Cardiac fibroblast (primary cell): ENCODE measurements around the gene TAF4B.

Experiments
- DNase-seq, 2 donors: peaks; one replicate each; pipeline versions ENCODE4 v3.0.0 to v3.0.0-alpha.2; 2010; ENCODE audit warnings: low read depth in 2 of 2
- H3K4me3 ChIP-seq, 2 donors: replicated peaks in 1 of 2; 1 replicate in 1 of 2; 2 replicates in 1 of 2; pipeline ENCODE4 v1.5.1; 2011; ENCODE audit warnings: low read depth in 2 of 2, low read length in 2 of 2, mild to moderate bottlenecking in 2 of 2, moderate library complexity in 1 of 2
- TF ChIP-seq, protein P1 (sequence below): IDR thresholded peaks from one replicate; pipeline ENCODE4 v1.5.1; 2011; ENCODE audit warnings: low read depth, mild to moderate bottlenecking, low read length, inconsistent platforms

Gene TAF4B

DNA sequence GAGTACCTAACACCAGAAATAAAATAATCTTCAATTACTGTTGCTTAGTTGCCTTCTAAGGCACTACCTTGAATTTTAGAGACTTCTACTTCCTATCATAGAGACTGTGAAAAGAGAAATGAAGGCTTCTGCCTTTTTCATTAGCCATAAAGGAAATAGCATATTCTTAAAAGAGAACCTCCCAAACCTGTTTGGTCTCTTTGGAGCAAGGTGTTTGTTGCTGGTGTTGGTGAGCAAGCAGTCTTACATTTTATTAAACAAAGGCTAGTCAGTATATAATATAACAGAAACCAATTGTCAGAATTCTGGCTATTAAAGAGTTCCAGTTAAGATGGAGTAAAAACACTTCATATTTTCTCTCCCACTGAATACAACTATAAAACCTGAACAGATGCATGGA, 116.4 kb downstream of the TAF4B start:
- TF ChIP-seq, protein P1, sequence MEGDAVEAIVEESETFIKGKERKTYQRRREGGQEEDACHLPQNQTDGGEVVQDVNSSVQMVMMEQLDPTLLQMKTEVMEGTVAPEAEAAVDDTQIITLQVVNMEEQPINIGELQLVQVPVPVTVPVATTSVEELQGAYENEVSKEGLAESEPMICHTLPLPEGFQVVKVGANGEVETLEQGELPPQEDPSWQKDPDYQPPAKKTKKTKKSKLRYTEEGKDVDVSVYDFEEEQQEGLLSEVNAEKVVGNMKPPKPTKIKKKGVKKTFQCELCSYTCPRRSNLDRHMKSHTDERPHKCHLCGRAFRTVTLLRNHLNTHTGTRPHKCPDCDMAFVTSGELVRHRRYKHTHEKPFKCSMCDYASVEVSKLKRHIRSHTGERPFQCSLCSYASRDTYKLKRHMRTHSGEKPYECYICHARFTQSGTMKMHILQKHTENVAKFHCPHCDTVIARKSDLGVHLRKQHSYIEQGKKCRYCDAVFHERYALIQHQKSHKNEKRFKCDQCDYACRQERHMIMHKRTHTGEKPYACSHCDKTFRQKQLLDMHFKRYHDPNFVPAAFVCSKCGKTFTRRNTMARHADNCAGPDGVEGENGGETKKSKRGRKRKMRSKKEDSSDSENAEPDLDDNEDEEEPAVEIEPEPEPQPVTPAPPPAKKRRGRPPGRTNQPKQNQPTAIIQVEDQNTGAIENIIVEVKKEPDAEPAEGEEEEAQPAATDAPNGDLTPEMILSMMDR = no peak
- DNase-seq = no peak
- H3K4me3 ChIP-seq = no peak overlapping the region

DNA sequence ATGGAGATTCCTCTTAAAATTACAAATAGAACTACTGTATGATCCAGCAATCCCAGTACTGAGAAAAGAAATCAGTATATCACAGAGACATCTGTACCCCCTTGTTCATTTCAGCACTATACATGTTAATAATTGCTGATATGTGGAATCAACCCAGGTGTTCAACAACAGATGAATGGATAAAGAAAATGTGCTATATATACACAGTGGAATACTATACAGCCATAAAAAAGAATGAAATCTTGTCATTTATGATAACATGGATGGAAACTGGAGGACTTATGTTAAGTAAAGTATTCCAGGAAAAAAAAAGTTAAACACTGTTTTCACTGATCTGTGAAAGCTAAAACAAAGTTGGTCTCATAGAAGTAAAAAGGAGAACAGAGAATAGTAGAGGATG, 124.7 kb downstream of the TAF4B start:
- no peak for DNase-seq
- no peak overlapping the region for H3K4me3 ChIP-seq
- TF ChIP-seq, protein P1 = no peak

DNA sequence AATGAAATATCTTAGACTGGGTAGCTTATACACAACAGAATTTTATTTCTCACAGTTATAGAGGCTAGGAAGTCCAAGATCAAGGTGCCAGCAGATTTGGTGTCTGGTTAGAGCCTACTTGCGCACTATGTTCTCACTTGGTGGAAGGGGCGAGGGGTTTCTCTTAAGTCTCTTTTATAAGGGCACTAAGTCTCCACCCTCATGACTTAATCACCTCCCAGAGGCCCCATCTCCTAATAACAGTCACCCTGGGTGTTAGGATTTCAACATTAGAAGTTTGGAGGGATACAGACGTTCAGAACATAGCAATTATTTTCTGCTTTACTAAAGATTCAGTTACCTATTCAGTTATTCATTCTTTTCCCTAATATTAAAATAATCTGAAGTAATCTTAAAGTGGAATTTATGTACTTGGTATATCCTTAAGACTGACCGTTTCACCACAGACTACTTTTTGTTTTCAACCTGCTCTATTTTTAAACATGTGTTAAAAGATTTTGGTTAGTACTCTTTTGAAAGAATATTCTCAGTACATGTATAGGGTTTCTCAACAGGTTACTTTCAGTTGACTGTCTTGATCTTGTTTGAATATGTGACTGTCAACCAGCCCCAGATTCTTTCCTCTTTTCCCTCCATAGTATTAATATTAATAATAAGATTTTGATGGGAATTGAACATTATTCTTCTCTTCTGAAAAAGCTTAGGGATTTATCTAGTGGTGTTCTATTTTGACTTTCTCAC, 130.0 kb downstream of the TAF4B start:
- DNase-seq = no peak
- H3K4me3 ChIP-seq = no peak overlapping the region
- TF ChIP-seq, protein P1 = no peak

DNA sequence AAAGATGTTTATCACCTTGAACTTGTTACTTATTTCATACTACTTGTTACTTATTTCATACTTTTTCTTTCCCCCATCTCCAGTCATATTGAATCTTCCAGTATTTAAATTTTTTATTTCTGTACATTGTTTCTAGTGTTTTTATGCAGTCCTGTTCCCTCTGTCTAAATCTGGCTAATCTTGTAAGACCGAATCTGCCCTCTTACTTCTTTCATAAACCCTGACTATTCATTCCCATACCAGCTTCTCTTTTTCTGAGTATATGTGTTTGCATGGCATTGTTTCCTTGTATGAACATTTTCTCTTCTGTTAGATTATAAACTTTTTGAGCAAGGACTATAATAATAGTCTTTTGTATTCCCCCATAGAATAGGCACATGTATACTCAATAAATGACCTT, 131.7 kb downstream of the TAF4B start:
- no peak for DNase-seq
- TF ChIP-seq, protein P1 = no peak
- no peak overlapping the region for H3K4me3 ChIP-seq

DNA sequence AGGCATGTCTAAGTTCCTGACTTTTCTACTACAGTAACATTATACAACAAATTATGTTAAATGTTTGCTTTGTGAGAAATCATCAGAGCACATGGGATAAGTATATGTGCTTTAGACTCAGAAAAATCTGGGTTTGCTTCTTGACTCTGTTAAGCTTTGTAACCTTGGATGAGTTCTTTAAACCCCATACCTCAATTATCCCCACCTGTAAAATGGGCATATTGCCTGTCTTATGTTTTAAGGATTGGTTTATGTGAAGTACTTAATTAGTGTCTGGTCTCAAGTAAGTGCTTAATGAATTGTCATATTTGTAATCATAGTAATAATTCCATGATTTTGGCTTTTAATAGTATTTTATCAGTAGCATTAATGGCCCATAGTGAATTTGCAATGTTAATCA, 135.8 kb downstream of the TAF4B start:
- no peak for DNase-seq
- no peak overlapping the region for H3K4me3 ChIP-seq
- TF ChIP-seq, protein P1 = no peak

DNA sequence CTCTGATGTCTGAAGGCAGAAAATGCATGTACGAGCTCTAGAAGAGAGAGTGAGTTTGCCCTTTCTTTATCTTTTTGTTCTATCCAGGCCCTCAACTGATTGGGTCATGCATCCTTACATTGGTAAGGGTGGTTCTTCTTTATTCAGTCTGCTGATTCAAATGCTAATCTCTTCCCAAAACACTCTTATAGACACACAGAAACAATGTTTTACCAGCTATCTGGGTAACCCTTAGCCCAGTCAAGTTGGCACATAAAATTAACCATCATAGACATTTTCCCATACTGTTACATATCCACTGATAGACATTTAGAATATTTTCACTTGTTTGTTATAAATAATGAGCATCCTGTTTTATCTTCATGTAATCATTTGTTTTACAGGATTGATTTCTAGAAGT, 141.2 kb downstream of the TAF4B start:
- DNase-seq = no peak
- H3K4me3 ChIP-seq = no peak overlapping the region
- TF ChIP-seq, protein P1 = no peak

DNA sequence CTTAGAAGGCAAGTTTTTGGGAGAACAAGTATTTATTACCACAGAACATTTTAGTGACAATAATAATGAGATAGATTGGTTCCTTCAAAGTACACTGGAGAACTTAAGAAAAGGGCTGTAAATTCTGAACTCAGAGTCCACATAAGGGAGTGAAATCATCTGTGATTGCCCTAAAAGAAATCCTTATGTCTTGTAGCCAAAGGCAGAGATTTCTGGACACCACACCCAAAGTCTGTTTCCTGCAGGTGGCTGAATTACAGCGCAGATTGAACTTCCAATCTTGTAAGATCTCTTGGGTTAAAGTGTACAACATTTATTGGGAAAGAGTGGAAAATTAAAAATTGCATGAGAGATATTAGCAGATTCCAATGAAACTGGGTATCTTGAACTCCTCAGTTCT, 143.8 kb downstream of the TAF4B start:
- TF ChIP-seq, protein P1 = no peak
- no peak for DNase-seq
- H3K4me3 ChIP-seq = no peak overlapping the region
